GM21529 (cell line): ENCODE results near the gene PITX1.

Experiments used
- ATAC-seq: cut with Tn5 transposase; IDR thresholded peaks from one replicate; pipeline ENCODE4 v1.9.1; 2021; ENCODE audit not compliant: unreplicated experiment

The PITX1 gene

DNA sequence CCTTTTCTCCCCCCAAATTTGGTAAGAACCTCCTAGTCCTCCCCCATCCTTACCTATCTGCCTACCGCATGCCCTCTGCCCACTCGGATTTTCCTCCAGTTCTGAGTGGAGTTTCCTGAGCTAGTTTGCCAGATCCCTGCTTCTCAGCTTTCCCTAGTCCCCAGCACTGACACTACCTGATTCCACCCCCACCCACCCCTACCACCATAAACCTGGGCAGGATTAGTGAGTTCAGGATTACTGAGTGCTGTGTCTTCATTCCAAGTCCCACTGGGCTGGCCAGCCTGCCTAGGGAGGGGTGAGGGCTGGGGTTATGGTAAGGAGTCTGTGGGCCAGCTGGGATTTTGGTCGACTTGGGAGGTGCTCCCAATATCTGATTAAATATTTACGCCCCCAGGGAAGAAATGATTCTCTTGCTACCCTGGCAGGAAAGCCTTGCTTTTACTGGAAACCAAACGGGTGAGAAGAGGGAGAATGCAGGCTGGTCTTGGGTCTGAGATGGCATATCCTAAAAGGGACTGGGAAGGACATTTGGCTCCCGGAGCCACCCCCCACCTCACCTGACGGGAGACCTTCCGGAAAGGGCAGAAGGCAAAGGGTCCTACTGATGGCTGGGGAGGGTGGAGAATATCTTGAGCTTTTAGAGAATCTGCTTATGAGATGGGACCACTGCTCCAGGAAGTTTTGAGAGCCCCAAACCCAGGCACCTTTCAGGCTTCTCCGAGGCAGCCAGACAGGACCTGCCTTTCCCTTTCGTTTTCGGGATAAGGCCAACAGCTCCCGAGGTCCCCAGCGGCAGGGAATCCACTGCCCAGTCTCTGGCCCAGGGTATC, 3.7 kb downstream of the PITX1 start:
- no peak for ATAC-seq

DNA sequence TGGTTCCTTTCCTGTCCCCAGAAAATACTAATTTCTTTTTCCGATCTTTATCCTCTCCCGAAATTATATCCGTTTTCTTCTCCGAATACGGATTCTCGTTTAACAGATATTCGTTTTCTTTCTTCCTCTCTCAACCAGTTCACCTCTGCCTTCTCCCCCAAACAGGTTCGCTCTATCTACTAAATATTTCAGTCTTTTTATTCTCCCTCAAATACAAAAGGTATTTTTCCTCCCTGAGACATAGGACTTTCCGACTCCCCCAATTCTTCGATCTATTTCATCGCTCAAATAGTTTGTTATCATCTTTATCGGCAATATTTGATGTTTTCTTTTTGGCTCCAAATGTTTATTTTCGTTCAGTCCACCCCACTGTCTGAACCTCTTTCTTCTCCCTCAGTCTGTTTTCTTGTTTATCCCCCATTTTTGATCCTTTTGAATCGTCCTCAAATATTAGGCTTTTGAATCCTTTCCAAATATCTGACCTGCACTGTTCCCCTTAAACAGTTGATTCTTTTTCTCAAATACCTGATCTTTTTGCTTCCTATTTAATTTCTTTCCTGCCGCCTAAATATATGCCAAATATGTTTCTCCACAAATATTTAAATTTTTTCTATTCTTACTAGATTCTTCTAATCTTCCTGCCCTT, 4.4 kb downstream of the PITX1 start:
- ATAC-seq: no peak

DNA sequence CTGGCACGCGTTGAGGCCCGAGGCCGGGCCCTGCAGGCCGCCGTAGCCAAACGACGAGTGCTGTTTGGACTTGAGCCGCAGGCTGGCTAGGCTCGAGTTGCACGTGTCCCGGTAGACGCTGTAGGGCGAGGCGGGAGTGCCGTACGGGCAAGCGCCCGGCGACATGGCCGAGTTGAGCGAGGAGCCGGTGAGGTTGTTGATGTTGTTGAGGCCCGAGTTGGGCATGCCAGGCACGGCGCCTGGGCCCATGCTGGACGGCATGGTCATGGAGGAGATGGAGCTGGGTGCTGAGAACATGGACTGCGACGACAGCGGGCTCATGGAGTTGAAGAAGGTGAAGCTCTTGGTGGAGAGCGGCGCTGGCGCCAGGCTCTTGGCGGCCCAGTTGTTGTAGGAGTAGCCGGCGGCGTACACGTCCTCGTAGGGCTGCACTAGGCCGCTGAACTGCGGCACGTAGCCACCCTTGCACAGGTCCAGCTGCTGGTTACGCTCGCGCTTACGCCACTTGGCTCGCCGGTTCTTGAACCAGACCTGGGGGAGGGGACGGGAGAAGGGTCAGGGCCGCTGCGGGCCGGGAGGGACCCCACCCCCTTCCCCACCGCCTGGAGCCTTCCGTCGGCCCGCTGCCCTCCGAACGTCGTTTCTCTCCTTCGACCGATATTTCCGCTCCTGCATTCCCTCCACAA, 5.1 kb downstream of the PITX1 start:
- ATAC-seq: no peak

DNA sequence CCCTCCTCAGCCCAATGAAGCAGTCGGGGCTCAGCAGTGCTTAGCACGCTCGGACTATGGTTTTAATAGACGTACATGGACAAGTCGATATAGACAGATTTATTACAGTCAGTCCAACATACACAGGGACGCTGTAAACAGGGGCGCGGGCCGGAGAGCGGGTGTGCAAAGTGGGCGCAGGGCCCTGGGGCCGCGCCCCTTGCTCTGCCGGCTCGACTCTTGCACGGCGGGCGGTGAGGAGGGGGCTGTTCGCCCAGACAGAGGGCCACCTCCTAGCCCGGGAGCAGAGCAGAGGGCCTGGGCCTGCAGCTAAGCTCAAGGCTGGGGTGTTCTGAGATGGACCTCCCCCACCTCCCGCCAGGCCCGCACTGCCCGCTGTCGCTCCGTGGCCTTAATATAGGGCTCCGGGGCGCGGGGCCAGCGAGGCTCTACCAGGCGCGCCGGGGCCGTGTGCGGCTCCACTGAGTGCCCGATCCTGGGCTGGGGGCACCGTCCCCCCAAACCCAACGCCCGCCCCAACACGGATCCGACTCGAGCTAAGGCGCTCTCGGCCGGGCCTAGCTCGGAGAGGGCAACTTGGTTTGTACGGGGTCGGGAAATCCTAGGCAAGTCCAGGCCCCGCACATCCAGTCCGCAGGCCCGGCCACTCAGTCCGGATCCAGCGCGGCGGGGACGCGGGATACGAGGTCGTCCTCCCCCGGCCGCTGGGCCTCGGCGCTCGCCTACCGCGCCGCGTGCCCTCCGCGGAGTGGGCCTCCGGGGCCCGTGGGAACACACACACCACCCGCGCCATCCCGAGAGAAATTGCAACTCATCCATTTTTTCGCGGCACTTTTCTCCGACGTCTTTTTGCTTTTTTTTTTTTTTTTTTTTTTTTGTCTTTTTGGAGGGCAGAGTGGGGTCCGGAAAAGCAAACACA, 6.1 kb downstream of the PITX1 start:
- ATAC-seq: no peak

DNA sequence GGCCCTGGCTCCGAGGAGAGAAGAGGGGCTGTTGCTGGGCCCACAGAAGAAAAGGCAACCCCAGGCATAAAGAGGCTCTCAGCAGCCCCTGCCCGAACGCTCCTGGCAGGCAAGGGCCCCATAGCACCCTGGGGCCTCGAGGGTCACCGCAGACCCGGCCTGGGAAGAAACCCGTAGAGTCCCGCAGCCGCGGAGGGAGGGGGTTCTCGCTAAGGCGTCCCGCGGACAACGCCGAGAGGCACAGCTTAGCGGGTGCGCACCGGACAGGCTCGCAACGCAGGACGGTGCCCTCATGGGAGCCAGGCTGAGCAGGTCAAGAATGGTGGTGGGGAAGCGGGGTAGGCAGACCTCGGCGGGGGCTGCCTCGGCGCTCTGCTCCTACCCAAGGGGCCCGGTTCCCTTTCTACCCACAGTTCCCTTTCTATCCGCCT, 6.7 kb downstream of the PITX1 start:
- ATAC-seq: no peak

DNA sequence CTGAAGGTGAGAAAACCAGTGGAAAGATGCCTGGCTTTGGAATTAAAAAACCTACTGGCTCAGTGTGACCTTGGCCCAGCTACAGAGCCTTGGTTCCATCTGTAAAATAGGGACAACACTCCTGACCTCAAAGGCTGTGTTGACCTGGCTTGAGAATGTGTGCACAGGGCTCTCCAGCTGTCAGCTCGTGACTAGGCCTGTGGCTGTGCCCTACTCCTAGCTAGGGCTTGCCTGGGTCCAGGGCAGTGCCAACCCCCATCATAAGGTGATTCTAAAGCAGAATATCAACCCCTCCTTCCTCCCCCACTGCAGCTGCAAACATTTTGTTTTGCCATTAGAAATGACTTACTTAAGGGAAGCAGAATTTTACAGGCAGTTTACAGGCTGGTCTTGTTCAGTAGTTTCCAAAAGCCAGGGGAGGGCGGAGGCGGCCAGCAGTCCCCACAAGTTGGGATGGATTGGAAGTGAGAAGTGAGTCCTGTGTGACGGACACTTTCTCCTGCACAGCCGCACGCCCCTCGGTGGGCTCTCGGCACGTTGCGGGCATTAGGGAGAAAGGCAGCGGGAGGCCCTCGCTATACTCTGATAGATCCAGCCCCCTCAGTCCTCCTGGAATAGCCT, 7.3 kb downstream of the PITX1 start:
- no peak for ATAC-seq

DNA sequence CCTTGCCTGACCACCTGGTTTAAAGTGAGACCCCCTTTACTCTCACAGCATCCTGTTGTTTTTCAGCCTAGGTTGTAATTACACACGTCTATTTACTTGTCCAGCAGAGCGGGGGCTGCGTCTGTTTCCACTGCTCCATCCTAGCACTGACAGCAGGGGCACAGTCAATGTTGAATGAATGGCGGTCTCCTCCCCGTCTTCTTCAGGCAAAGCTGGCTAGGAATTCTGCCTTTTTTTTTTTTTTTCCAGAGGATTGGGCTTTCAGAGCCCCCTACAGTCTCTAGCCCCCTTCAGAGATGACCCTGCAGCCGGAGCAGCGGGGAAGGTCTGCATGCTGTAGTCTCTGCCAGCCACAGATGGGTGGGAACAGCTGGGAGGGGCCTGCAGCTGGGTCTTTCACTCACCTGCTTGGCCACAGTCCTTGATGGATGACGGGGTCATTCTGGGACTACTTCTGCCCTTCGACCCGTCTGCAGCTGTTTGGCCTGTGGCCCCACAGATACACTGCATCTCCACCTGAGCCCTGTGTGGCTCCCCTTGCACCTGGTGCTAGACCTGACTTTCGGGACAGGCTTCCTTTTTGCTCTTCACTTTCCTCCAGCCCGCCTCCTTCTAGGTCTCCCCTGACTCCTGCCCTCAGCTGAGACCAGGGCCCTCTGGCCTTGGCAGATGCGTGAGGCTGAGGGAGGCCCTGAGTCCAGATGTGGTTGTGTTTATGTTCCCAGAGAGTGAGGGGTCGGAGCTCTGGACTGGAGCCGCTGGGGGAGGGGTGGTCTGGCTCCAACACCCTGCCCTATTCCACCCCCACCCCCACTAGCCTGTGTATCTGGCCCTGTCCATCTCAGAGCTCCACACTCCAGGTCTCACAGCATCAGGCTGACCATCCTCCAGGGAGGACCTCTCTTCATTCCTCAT, 8.0 kb downstream of the PITX1 start:
- no peak for ATAC-seq

DNA sequence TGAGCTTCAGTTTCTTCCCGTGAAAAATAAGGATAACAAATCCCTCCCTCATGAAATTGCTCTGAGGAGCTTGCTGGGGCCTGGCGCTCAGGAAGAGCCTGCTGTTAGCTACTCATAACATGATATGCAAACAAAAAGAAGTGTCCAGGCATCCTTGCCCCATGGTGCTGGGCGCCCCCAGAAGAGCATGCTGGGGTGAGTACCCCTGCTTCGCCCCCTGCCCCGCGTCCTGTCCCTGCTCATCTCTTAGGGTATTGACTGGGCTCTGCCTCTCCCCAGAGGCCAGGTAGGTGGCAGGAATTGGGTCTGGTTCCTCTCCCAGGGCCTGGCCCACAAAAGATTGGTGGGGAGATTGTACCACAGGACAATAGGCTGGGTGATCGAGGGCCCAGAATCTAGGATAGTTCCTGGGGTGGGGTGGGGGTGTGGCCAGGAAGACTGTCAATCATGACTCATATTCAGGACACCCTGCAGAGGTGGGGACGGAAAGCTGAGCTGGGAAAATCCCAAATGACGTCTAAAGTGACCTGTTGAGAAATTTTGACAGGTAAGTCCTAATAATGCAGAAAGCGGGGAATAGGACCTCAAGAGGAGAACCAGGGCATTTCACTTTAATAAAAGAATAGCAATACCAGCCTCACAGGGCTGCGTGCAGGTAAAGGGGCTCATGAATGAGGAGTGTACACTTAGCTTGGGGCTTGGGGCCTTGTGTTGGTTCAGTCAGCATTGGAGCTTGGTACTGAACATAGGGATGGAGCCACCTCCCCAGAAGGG, 8.9 kb downstream of the PITX1 start:
- no peak for ATAC-seq

DNA sequence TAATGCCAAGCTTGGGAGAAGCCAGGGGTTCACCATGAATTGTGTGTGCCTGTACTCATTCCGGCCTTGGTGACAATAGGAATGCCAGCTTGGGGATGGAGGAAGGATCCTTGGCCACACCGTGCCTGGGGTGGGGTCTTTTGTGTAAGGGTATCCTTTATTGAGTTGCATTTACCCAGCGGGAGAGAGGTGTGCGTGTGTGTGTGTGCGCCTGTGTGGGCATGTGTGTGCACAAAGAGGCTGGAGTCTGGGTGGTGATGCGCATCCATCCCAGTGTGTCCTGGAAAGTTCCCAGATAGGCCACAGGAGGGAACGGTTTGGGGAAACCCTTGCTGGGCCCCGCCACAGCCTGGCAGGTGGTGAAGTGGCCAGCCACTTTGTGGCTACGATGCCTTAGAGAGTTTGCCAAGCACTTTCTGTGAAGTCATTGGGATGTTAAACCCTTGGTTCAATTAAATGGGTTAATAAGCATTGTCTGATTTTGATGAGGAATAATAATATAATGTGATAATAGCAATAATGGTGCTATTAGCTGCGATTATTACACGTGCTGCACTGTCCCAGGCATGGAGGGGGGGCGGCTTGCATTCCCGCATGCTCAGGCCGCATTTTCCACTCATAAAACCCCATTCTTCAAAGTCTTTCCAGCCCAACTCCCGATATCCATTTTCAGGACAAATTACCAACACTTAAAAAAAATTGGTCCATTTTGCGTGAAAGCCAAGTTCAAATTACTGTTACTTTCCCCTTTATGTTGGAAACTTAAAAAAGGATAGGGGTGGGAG, 13.7 kb downstream of the PITX1 start:
- ATAC-seq: no peak

DNA sequence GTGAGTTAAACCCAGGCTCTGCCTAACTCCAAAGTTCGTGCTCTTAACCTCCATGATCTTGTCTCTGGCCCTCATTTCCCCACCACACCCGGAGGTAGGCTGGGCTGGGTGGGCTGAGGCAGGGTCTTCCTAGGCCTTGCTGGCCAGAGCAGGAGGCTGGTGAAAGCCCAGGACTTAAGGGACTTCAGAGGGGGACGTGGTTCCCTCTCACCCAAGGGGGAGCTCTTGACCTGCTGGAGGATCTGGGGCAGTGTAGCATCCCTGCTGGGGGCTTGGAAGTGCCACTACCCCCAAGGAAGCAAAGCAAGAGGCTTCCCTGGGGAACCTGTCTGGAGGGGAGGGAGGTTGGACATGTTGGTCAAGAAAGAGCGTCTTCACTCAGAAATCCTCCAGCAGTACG, 14.7 kb downstream of the PITX1 start:
- no peak for ATAC-seq

DNA sequence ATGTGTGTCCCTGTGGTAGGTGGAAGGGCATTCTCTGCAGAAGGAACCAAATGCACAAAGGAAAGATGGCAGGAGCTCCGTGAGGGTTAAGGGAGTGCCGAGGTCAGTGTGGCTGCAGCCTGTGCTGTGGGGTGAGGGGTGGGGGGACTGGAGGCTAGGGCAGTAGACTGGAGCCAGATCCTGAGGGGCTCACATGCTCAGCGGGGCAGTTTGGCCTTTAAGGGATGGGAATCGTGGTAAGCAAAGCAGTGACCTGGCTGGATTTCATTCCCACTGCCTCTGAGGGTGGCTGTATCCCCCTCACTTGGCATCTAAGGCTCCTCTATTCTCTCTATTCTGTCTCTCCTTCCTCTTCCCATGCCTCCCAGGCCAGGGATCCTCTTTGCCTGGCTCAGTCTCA, 15.6 kb downstream of the PITX1 start:
- no peak for ATAC-seq

DNA sequence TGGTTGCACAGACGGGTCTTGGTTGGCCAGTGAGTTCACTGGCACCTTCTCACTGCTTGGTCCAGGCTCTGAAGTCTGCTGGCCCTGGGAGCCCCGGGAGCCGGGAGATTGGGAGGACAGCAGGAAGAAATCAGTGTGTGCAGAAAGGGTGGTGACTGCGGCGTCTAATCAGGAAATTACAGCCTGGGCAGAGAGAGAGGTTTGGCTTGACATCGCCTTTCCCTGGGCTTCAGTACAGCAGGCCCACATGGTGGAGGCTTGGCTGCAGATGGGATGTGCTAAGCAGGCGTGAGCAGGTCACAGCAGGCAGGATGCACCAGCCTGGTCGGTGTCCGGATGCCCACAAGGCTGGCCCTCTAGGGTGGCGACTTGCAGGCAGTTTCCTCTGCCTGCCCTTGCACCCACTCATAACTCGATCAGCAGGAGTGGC, 17.2 kb downstream of the PITX1 start:
- ATAC-seq: no peak

DNA sequence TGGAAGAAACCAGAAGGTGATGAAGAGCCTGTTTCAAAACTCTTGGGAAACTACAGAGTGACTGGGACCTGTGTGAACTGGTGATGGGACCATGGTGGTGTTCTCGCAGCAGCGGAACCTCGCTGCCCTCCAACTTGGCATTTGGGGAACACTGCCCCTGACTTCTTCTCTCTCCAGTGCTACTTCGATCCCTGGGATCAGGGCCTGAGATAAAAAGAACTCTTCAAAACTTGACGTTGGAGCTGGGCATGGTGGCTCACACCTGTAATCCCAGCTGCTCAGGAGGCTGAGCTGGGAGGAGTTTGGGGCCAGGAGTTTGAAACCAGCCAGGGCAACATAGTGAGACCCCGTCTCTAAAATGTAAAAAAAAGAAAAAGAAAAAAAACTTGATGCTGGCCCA, 18.1 kb downstream of the PITX1 start:
- ATAC-seq: no peak

DNA sequence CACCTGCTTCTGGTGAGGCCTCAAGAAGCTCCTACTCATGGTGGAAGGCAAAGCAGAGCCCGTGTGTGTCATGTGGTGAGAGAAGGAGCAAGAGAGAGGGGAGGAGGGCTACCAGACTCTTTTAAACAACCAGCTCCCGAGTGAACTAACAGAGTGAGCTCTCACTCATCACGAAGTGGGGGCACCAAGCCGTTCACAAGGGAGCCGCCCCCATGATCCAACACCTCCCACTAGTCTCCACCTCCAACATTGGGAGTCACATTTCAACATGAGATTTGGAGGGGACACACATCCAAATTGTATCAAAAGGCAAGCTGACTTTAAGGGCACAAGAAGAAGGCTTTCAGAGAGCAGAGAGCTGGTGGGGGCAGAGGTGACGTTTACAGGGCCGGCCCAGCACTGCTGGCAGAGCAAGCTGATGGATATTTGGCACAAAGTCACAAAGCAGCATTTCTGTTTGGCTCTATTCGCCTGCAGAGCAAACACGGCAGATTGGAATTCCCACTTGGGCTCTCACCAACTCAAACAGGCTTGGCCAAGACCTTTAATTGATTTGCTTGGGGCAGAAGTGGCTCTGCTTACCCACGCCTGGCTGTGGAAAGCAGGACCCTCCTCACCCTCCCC, 20.0 kb downstream of the PITX1 start:
- no peak for ATAC-seq

DNA sequence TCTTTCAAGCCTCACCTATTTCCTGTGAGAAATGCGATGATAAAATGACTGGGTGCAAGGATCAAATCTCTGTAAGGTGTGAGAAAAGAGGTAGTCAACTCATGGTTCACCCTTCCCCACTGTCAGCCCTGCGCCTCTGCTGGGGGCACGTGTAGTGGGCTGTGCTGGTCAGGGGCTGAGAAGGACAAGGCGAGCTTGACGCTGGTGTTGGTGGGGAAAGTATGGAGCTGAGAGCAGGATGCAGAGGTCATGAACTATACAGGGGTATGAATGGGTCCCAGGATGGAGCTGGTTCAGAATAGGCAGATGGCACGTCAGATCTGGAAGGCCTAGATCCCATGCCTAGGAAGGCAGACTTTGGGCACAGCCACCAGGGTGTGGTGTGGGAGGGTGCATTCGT, 20.6 kb downstream of the PITX1 start:
- no peak for ATAC-seq

DNA sequence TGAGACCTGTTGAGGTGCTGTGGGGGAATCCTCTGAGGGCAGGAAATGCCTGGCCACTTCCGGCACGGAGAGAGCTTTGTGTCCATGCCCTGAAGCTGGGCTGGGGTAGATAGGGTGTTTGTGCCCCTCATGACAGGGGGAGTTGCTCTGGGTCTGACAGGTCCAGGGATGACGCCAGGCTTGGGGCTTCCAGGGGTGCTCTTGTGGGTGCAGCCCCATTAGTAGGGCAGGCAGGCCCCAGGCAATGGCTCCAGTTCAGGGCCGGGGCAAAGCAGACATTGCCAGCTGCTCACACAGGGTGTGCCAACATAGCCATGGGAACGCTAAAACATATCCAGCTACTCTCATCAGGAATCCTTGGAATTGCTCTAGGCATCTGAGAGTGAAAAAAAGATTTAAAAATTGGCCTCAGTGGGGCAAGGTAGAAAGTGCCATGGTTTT, 21.1 kb downstream of the PITX1 start:
- no peak for ATAC-seq

DNA sequence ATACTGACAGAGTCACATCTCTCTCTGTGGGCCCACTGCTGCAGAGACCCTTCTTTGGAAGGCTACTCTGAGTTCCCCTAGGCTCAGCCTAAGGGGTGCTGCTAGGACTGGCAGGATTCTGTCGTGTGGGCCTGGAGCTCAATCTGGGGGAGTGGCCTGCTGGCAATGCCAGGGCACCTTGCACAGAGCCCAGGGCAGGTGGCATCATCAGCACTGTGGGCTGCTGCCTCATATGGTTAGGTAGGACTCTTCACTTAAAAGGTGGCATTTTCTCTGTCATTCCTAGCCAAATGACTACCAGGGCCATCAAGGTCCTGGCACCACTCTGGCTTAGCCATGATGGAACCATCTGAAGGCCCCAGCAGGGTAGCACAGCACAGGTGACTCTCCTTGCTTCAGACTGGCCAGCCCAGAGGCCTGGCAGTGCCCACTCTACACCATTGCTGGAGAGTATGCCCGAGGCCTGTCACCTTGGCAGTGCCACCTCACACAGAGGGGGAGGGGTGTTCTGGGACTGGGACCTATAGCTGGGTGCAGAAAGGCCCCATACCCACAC, 21.9 kb downstream of the PITX1 start:
- ATAC-seq: no peak
